H1 (cell line): ENCODE data around the gene DIDO1. TPM values are rescaled to one million over a fixed set of nuclear protein-coding genes. Genes with fewer than 3 reads are reported as not detected.

Experiments
- CTCF ChIA-PET: fragments of 300-600 bp; sonication (Branson Sonifier 250); formaldehyde crosslinking; loops from one replicate; lab custom pipeline; 2021; ENCODE audit not compliant: partially characterized antibody; lab: Charles Lee
- POLR2A ChIA-PET: fragments of 300-600 bp; sonication (Branson Sonifier 250); formaldehyde crosslinking; loops from one replicate; lab custom pipeline; 2021; ENCODE audit warnings: inconsistent platforms; ENCODE audit not compliant: partially characterized antibody; lab: Charles Lee
- DNase-seq, 2 experiments: peaks; one replicate each; pipeline versions ENCODE4 v3.0.0 to v3.0.0-alpha.2; 2010 to 2022; ENCODE audit warnings: low spot score in 2 of 2, low read depth in 1 of 2, mixed read lengths in 1 of 2
- FAIRE-seq: peaks from 2 replicates; lab custom pipeline; 2011; peaks lifted over from hg19 to GRCh38; lab: Jason Lieb, UNC
- H2AFZ ChIP-seq: 2 replicates; pipeline ENCODE4 v1.8.1; 2012; ENCODE audit warnings: low read length, inconsistent platforms
- H2AK5ac ChIP-seq: 2 replicates; pipeline ENCODE4 v1.6.1; 2013; ENCODE audit warnings: low read depth, low read length
- H2BK120ac ChIP-seq: replicated peaks from 2 replicates; pipeline ENCODE3; 2013; ENCODE audit warnings: low read depth, low read length, inconsistent platforms
- H2BK12ac ChIP-seq: 2 replicates; pipeline ENCODE4 v1.6.1; 2013; ENCODE audit warnings: low read depth, low read length
- H2BK15ac ChIP-seq: 2 replicates; pipeline ENCODE4 v1.6.1; 2013; ENCODE audit warnings: low read length
- H2BK20ac ChIP-seq: 2 replicates; pipeline ENCODE4 v1.6.1; 2013; ENCODE audit warnings: low read length
- H2BK5ac ChIP-seq: 2 replicates; pipeline ENCODE4 v1.6.1; 2013; ENCODE audit warnings: low read depth, low read length
- H3K14ac ChIP-seq: 2 replicates; pipeline ENCODE4 v1.6.1; 2013; ENCODE audit warnings: inconsistent platforms; ENCODE audit not compliant: insufficient read length
- H3K18ac ChIP-seq: 2 replicates; pipeline ENCODE4 v1.6.1; 2013; ENCODE audit warnings: low read length; ENCODE audit errors: extremely low read depth
- H3K23ac ChIP-seq: 2 replicates; pipeline ENCODE4 v1.6.1; 2013; ENCODE audit warnings: inconsistent platforms; ENCODE audit not compliant: insufficient read length
- H3K23me2 ChIP-seq: 2 replicates; pipeline ENCODE4 v1.6.1; 2013; ENCODE audit warnings: low read depth, low read length
- H3K27ac ChIP-seq: 2 replicates; pipeline ENCODE4 v1.6.1; 2011; ENCODE audit warnings: low read depth, low read length, inconsistent platforms
- H3K27me3 ChIP-seq, 4 experiments: replicated peaks in 1 of 4; 1 replicate in 1 of 4; 2 replicates in 3 of 4; pipeline versions ENCODE4 v1.6.1 to v1.8.1; 2011 to 2013; ENCODE audit warnings: low read length in 3 of 4, mild to moderate bottlenecking in 3 of 4, inconsistent platforms in 2 of 4, mixed read lengths in 2 of 4, moderate library complexity in 1 of 4; ENCODE audit not compliant: control insufficient read depth in 3 of 4, insufficient read depth in 3 of 4; ENCODE audit errors: extremely low read depth in 1 of 4
- H3K36me3 ChIP-seq, 4 experiments: 2 replicates each; pipeline versions ENCODE4 v1.6.1 to v1.8.1; 2011 to 2013; ENCODE audit warnings: mild to moderate bottlenecking in 4 of 4, low read length in 3 of 4, moderate library complexity in 2 of 4, control low read depth in 1 of 4, inconsistent platforms in 1 of 4; ENCODE audit not compliant: insufficient read depth in 4 of 4, control insufficient read depth in 2 of 4
- H3K4ac ChIP-seq: replicated peaks from 2 replicates; pipeline ENCODE3; 2013; ENCODE audit warnings: low read length, low read depth, mixed read lengths, inconsistent platforms; ENCODE audit not compliant: insufficient read length
- H3K4me1 ChIP-seq, 4 experiments: replicated peaks in 1 of 4; 1 replicate in 1 of 4; 2 replicates in 3 of 4; pipeline versions ENCODE4 v1.6.1 to v1.8.1; 2011 to 2013; ENCODE audit warnings: low read length in 3 of 4, inconsistent platforms in 2 of 4, mixed read lengths in 1 of 4; ENCODE audit not compliant: insufficient read depth in 4 of 4, control insufficient read depth in 3 of 4
- H3K4me2 ChIP-seq, 2 experiments: 2 replicates each; pipeline versions ENCODE4 v1.6.1 to v1.8.1; 2011 to 2013; ENCODE audit warnings: low read depth in 2 of 2, low read length in 2 of 2, control low read depth in 1 of 2, inconsistent platforms in 1 of 2, mild to moderate bottlenecking in 1 of 2; ENCODE audit not compliant: insufficient read depth in 1 of 2
- H3K4me3 ChIP-seq, 4 experiments: fragments of 200-600, 300-600 bp in 1 of 4; sonication (generic), shearing (Covaris generic), sonication (Bioruptor Twin) in 1 of 4; 2 replicates each; pipeline versions ENCODE4 v1.5.1 to v1.8.1; 2011 to 2016; ENCODE audit warnings: low read length in 4 of 4, low read depth in 3 of 4, control low read depth in 2 of 4, inconsistent platforms in 2 of 4, mild to moderate bottlenecking in 2 of 4, mixed read lengths in 1 of 4, moderate library complexity in 1 of 4; ENCODE audit not compliant: insufficient read depth in 2 of 4; ENCODE audit errors: extremely low read depth in 1 of 4
- H3K56ac ChIP-seq: replicated peaks from 2 replicates; pipeline ENCODE3; 2013; ENCODE audit warnings: low read depth, mild to moderate bottlenecking, mixed read lengths, low read length, inconsistent platforms; ENCODE audit not compliant: insufficient read length
- H3K79me1 ChIP-seq: 2 replicates; pipeline ENCODE4 v1.6.1; 2013; ENCODE audit warnings: low read depth, low read length, control low read depth
- H3K79me2 ChIP-seq, 2 experiments: 2 replicates each; pipeline versions ENCODE4 v1.6.1 to v1.8.1; 2012 to 2013; ENCODE audit warnings: low read length in 2 of 2, mild to moderate bottlenecking in 2 of 2, inconsistent platforms in 1 of 2; ENCODE audit not compliant: insufficient read depth in 2 of 2, control insufficient read depth in 1 of 2
- H3K9ac ChIP-seq, 4 experiments: replicated peaks in 1 of 4; 1 replicate in 1 of 4; 2 replicates in 3 of 4; pipeline versions ENCODE4 v1.6.1 to v1.8.1; 2011 to 2013; ENCODE audit warnings: low read depth in 3 of 4, low read length in 3 of 4, control low read depth in 2 of 4, mild to moderate bottlenecking in 2 of 4, moderate library complexity in 2 of 4, inconsistent platforms in 1 of 4; ENCODE audit errors: extremely low read depth in 1 of 4
- H3K9me3 ChIP-seq, 2 experiments: 2 replicates each; pipeline versions ENCODE4 v1.6.1 to v1.8.1; 2012 to 2013; ENCODE audit warnings: mild to moderate bottlenecking in 2 of 2, moderate library complexity in 2 of 2, control low read depth in 1 of 2, inconsistent platforms in 1 of 2, low read depth in 1 of 2, low read length in 1 of 2, mixed read lengths in 1 of 2; ENCODE audit not compliant: insufficient read depth in 2 of 2
- H4K20me1 ChIP-seq, 2 experiments: replicated peaks in 1 of 2; 2 replicates each; pipeline versions ENCODE3 to v1.8.1; 2011 to 2013; ENCODE audit warnings: inconsistent platforms in 2 of 2, low read length in 2 of 2, mild to moderate bottlenecking in 1 of 2; ENCODE audit not compliant: insufficient read depth in 2 of 2, control insufficient read depth in 1 of 2
- H4K5ac ChIP-seq: 2 replicates; pipeline ENCODE4 v1.6.1; 2013; ENCODE audit warnings: low read length, low read depth, mixed read lengths, inconsistent platforms; ENCODE audit not compliant: insufficient read length
- H4K8ac ChIP-seq: 2 replicates; pipeline ENCODE4 v1.8.0; 2013; ENCODE audit warnings: mild to moderate bottlenecking, moderate library complexity, low read length, inconsistent platforms; ENCODE audit not compliant: insufficient read depth; ENCODE audit errors: extremely low read depth
- H4K91ac ChIP-seq: replicated peaks from 2 replicates; pipeline ENCODE3; 2013; ENCODE audit warnings: low read length, mixed read lengths, inconsistent platforms; ENCODE audit not compliant: insufficient read length
- BRCA1 ChIP-seq: IDR thresholded peaks from 2 replicates; pipeline ENCODE4 v1.6.1; 2012; ENCODE audit warnings: low read depth, low read length, improper control_type of control experiment
- FOSL1 ChIP-seq: IDR thresholded peaks from 2 replicates; pipeline ENCODE4 v1.6.1; 2011; ENCODE audit warnings: mild to moderate bottlenecking, low read depth, low read length, moderate library complexity; ENCODE audit not compliant: insufficient read depth
- GABPA ChIP-seq: IDR thresholded peaks from 2 replicates; pipeline ENCODE4 v1.6.1; 2011; ENCODE audit warnings: mild to moderate bottlenecking, low read length, moderate library complexity, borderline replicate concordance; ENCODE audit not compliant: insufficient read depth
- NANOG ChIP-seq: IDR thresholded peaks from 2 replicates; pipeline ENCODE4 v1.6.1; 2011; ENCODE audit warnings: low read length, low read depth, mild to moderate bottlenecking, inconsistent platforms; ENCODE audit not compliant: insufficient read depth, poor library complexity, severe bottlenecking
- WGBS, 2 experiments: shearing (Covaris generic) in 1 of 2; methylation state at CpG; one replicate each; pipeline versions ENCODE4 v1.1.6 to v1.1.7; 2013 to 2015; ENCODE audit warnings: low lambda C conversion rate in 2 of 2, mixed read lengths in 2 of 2, inconsistent platforms in 1 of 2, low coverage in 1 of 2, missing lambda C conversion rate in 1 of 2; ENCODE audit not compliant: insufficient replicate concordance in 2 of 2, insufficient coverage in 1 of 2, insufficient read length in 1 of 2; ENCODE audit errors: extremely low coverage in 1 of 2, missing lambda C conversion rate in 1 of 2; 5-methylcytosine and 5-hydroxymethylcytosine counted together
- polyA plus RNA-seq, 7 experiments: library from polyadenylated mRNA; depleted of rRNA in 3 of 7; stranded (reverse) in 5 of 7; unstranded in 2 of 7; fragments of >200 nt in 5 of 7; fragments of 200-250 nt in 2 of 7; gene quantifications; 1 replicate in 5 of 7; 2 replicates in 1 of 7; 4 replicates in 1 of 7; pipeline versions ENCODE4 v1.2.1 to v1.2.3, GENCODE V29; 2011 to 2013; ENCODE audit warnings: missing spikeins in 2 of 7, mixed read lengths in 2 of 7
- total RNA-seq: library from RNA; stranded (reverse); fragmentation: NEBNext Ultra II Directional; extraction: Animal tissue kit (Norgen Biotek cat#: 25700); gene quantifications from 2 replicates; pipeline ENCODE4 v1.2.1, GENCODE V29; 2021

Gene DIDO1
- total and polyA plus RNA-seq, 2 of the 8 experiments (the other 6 are each of a cell fraction or from before 2014, with no cell fraction given) = 53.6 to 82.8 TPM

DNA sequence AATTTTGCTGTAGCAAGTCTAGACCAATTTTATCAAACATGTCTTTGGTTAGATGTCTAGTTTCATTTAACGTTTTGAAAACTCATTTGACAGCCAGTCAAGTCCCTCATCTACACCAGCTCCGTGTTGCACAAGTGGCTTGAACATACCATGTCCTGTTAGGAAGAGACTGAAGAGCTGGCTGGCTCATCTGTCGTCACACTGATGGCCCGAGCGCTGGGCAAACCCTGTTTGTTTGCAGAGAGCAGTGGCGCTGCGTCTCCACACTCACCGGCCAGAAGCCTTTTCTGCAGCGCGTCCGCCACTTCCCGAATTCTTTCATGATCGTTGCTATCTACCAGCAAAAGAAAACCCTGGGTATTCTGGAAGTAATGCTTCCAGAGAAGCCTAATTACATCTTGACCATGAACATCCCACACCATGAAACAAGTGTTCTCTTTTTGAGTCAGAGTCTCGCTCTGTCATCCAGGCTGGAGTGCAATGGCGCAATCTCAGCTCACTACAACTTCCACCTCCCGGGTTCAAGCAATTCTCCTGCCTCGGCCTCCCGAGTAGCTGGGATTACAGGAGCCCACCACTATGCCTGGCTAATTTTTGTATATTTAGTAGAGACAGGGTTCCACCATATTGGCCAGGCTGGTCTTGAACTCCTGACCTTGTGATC, 54.0 kb downstream of the DIDO1 start:
- Histone ChIP-seq H2AFZ (no peak overlapping the region), H3K14ac (no peak overlapping the region), H3K4ac (no peak overlapping the region), H2BK5ac (no peak overlapping the region), H2BK12ac (no peak overlapping the region), H2BK15ac (no peak overlapping the region), H3K23me2 (no peaks in the 10 kb centered on the region), H4K20me1 (peaks cover 0 to 2% of the 10 kb centered on the region in 2 experiments), H3K56ac (no peak overlapping the region), H3K27me3 (no peaks in the 10 kb centered on the region), H3K79me2 (no peaks in the 10 kb centered on the region), H3K23ac (no peak overlapping the region), H3K36me3 (no peaks in the 10 kb centered on the region), H4K8ac (no peak overlapping the region), H3K9ac (no peak overlapping the region), H3K18ac (no peak overlapping the region), H4K5ac (no peak overlapping the region), H3K27ac (no peak overlapping the region), H2BK20ac (no peak overlapping the region), H2AK5ac (no peak overlapping the region), H3K79me1 (no peaks in the 10 kb centered on the region), H3K9me3 (no peaks in the 10 kb centered on the region; a peak in 1 of 4 replicates), H3K4me1 (peaks cover 0 to 3% (median 0%) of the 10 kb centered on the region in 4 experiments; a peak in 1 of 7 replicates), H2BK120ac (no peak overlapping the region), H3K4me3 (no peak overlapping the region), H3K4me2 (no peak overlapping the region), H4K91ac (no peak overlapping the region)
- POLR2A ChIA-PET = interaction anchor here (1.2 kb wide), 1 partner anchor 55 kb away, joined by 3 read pairs; no protein-coding TSS in a partner anchor
- CTCF ChIA-PET = interaction anchor here (0.6 to 4.9 kb wide), 5 partner anchors 18 to 144 kb away, joined by 3 to 31 read pairs (median 3); no protein-coding TSS in a partner anchor
- 94% methylated on average over 18 of the region's 18 CpGs; no CpG with 5 or more reads in 1 of the 2 experiments for WGBS, 2 experiments
- no peak for TF ChIP-seq BRCA1
- no peak for TF ChIP-seq GABPA
- TF ChIP-seq FOSL1 = no peak
- TF ChIP-seq NANOG = no peak
- DNase-seq (no peak), FAIRE-seq (no peak)
